Tibial artery (tissue), 4 donors: Measurements from ENCODE around the gene CFD.
A peak's percentile ranks its signal among the peaks of the same experiment; 100 is the strongest.

Source experiments
- DNase-seq, 2 donors: peaks; one replicate each; pipeline ENCODE4 v3.0.0-alpha.2; 2019
- H3K27ac ChIP-seq, 2 donors: fragments of 200-600 bp; sonication (generic) in 1 of 2; 1 replicate in 1 of 2; 2 replicates in 1 of 2; pipeline ENCODE4 v1.5.1; 2018 to 2019; ENCODE audit warnings: mild to moderate bottlenecking in 1 of 2
- H3K27me3 ChIP-seq, 2 donors: fragments of 200-600 bp; sonication (generic) in 1 of 2; one replicate each; pipeline versions ENCODE4 v1.5.1 to v1.6.0; 2016 to 2019
- H3K36me3 ChIP-seq, 3 donors: fragments of 200-600 bp; sonication (generic) in 2 of 3; one replicate each; pipeline ENCODE4 v1.5.1; 2016 to 2019; ENCODE audit warnings: mild to moderate bottlenecking in 2 of 3
- H3K4me1 ChIP-seq, 4 donors: fragments of 200-600 bp; sonication (generic) in 2 of 4; 1 replicate in 3 of 4; 2 replicates in 1 of 4; pipeline ENCODE4 v1.5.1; 2016 to 2019
- H3K4me3 ChIP-seq, 2 donors: fragments of 200-600 bp; sonication (generic) in 1 of 2; 1 replicate in 1 of 2; 2 replicates in 1 of 2; pipeline ENCODE4 v1.5.1; 2018 to 2019; ENCODE audit warnings: mild to moderate bottlenecking in 2 of 2
- H3K9me3 ChIP-seq, 3 donors: fragments of 200-600 bp; sonication (generic) in 1 of 3; one replicate each; pipeline ENCODE4 v1.5.1; 2016 to 2019
- intact Hi-C: fragments of 100-400 bp; cut with DNase I; formaldehyde crosslinking; loops from one replicate; pipeline ENCODE4 v1.15.0; 2023; ENCODE audit warnings: low total_unique reads
- TF ChIP-seq, protein P1 (sequence below), 2 experiments: fragments of 200-600 bp in 1 of 2; fragments of 450-650 bp in 1 of 2; IDR thresholded peaks; one replicate each; pipeline ENCODE4 v1.5.1; 2017 to 2019; ENCODE audit warnings: antibody characterized with exemption in 2 of 2, mild to moderate bottlenecking in 1 of 2, moderate library complexity in 1 of 2

Gene CFD

DNA sequence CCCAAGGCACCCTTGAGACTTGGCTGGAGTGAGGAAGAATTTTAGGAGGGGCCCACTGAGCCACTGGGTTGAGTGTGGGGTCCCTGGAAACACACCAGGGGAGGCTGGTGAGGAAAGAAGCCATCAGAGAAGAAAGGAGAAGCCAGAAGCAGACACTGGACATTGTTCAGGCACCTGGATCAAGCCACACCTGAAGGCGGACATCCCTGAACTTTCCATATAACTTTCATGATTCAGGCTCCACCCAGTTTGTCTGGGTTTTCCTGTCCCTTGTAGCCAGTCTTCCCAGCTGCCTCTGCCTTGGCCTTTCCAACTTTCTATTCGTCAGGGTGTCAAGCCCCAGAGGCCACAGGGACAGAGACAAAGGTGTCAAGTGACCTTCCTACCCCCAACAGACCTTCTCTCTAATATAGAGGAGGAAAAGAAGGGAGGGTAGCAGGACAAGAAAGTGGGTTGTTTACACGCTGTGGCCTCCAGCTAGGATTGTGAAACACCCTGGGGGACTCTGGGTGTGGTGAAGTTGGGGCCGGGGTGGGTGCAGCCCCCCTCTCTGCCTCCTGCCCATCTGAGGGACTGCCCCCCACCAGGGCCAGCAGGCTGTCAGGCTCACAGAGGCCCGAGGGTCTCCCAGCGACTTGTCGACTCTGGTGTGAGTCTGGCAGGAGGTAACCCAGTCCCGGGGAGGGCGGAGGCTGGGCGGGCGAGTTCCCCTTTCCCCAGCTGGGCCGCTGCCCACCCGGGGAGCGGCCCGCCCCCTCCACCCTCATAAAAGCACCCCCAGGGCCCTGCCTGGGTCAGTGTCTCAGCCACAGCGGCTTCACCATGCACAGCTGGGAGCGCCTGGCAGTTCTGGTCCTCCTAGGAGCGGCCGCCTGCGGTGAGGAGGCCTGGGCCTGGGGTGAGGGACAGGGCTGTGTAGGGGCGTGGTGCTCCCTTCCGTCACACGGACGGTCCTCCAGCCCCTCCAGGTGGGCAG is at the start of gene CFD:
CFD (plus strand) TSS at position 797 of the 976 bp plus-strand sequence; CDS start at position 823, 26 bp downstream.
- H3K27ac ChIP-seq: peak within 1 kb of the TSS; percentile 13 to 27
- H3K4me3 ChIP-seq: peak within 1 kb of the TSS; percentile 37 to 43
- DNase-seq: peak; percentile 82
- peaks cover 0 to 31% (median 18%) of the 10 kb centered on the region in 4 donors for H3K4me1 ChIP-seq
- TF ChIP-seq, protein P1, sequence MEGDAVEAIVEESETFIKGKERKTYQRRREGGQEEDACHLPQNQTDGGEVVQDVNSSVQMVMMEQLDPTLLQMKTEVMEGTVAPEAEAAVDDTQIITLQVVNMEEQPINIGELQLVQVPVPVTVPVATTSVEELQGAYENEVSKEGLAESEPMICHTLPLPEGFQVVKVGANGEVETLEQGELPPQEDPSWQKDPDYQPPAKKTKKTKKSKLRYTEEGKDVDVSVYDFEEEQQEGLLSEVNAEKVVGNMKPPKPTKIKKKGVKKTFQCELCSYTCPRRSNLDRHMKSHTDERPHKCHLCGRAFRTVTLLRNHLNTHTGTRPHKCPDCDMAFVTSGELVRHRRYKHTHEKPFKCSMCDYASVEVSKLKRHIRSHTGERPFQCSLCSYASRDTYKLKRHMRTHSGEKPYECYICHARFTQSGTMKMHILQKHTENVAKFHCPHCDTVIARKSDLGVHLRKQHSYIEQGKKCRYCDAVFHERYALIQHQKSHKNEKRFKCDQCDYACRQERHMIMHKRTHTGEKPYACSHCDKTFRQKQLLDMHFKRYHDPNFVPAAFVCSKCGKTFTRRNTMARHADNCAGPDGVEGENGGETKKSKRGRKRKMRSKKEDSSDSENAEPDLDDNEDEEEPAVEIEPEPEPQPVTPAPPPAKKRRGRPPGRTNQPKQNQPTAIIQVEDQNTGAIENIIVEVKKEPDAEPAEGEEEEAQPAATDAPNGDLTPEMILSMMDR (IDR thresholded peaks at IDR 0.05): no peak
- H3K27me3 ChIP-seq: peaks cover 0 to 68% of the 10 kb centered on the region in 2 donors
- intact Hi-C loops: loop anchor here (5.0 to 10.0 kb wide), 2 partner anchors 58 to 126 kb away; partner anchors contain the start of genes KISS1R and WDR18
- no peaks in the 10 kb centered on the region for H3K36me3 ChIP-seq
- no peaks in the 10 kb centered on the region for H3K9me3 ChIP-seq

DNA sequence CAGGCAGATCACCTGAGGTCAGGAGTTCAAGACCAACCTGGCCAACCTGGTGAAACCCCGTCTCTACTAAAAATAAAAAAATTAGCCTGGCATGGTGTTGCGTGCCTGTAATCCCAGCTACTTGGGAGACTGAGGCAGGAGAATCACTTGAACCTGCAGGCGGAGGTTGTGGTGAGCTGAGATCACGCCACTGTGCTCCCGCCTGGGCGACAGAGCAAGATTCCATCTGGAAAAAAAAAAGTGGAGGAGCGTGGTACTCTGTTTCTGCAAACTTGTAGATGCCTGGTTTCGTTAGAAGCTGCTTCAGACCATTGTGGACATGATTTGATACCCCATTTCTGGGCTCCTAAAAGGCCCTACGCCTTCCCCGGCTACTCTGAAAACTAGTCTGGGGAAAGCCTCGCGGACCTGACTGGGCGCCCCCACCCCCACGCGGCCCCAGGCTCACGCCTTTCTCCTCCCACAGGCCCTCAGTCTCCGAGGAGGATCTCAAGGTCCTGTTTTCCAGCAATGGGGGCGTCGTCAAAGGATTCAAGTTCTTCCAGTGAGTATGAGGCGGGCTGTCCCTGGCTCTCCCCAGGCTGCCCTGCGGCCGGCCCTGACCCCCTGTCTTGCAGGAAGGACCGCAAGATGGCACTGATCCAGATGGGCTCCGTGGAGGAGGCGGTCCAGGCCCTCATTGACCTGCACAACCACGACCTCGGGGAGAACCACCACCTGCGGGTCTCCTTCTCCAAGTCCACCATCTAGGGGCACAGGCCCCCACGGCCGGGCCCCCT is 49.2 kb upstream of the CFD start:
- peaks cover 0 to 6% (median 0%) of the 10 kb centered on the region in 4 donors for H3K4me1 ChIP-seq
- peaks cover 74 to 83% (median 79%) of the 10 kb centered on the region in 3 donors for H3K36me3 ChIP-seq
- DNase-seq: no peak
- no peak overlapping the region for H3K27ac ChIP-seq
- intact Hi-C loops: no loop called here
- TF ChIP-seq, protein P1 (IDR thresholded peaks at IDR 0.05): no peak
- H3K9me3 ChIP-seq: no peaks in the 10 kb centered on the region
- H3K27me3 ChIP-seq: no peaks in the 10 kb centered on the region
- no peak overlapping the region for H3K4me3 ChIP-seq

DNA sequence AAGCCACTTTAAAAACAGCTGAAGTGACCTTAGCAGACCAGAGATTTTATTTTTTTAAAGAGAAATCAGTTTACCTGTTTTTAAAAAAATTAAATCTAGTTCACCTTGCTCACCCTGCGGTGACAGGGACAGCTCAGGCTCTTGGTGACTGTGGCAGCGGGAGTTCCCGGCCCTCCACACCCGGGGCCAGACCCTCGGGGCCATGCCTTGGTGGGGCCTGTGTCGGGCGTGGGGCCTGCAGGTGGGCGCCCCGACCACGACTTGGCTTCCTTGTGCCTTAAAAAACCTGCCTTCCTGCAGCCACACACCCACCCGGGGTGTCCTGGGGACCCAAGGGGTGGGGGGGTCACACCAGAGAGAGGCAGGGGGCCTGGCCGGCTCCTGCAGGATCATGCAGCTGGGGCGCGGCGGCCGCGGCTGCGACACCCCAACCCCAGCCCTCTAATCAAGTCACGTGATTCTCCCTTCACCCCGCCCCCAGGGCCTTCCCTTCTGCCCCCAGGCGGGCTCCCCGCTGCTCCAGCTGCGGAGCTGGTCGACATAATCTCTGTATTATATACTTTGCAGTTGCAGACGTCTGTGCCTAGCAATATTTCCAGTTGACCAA is 48.5 kb upstream of the CFD start:
- Histone ChIP-seq H3K27me3 (no peaks in the 10 kb centered on the region), H3K9me3 (no peaks in the 10 kb centered on the region), H3K4me1 (peaks cover 0 to 3% (median 0%) of the 10 kb centered on the region in 4 donors), H3K36me3 (peaks cover 67 to 76% (median 72%) of the 10 kb centered on the region in 3 donors), H3K4me3 (no peak overlapping the region), H3K27ac (no peak overlapping the region)
- DNase-seq: no peak
- TF ChIP-seq, protein P1 (IDR thresholded peaks at IDR 0.05): no peak
- intact Hi-C loops: no loop called here

DNA sequence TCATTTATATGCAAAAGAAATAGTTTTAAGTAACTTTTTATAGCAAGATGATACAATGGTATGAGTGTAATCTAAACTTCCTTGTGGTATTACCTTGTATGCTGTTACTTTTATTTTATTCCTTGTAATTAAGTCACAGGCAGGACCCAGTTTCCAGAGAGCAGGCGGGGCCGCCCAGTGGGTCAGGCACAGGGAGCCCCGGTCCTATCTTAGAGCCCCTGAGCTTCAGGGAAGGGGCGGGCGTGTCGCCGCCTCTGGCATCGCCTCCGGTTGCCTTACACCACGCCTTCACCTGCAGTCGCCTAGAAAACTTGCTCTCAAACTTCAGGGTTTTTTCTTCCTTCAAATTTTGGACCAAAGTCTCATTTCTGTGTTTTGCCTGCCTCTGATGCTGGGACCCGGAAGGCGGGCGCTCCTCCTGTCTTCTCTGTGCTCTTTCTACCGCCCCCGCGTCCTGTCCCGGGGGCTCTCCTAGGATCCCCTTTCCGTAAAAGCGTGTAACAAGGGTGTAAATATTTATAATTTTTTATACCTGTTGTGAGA is 47.9 kb upstream of the CFD start:
- Histone ChIP-seq H3K27me3 (no peaks in the 10 kb centered on the region), H3K4me1 (no peaks in the 10 kb centered on the region), H3K27ac (no peak overlapping the region), H3K9me3 (no peaks in the 10 kb centered on the region), H3K36me3 (peaks cover 61 to 70% (median 66%) of the 10 kb centered on the region in 3 donors), H3K4me3 (no peak overlapping the region)
- no peak for DNase-seq
- TF ChIP-seq, protein P1 (IDR thresholded peaks at IDR 0.05): no peak
- intact Hi-C loops: no loop called here
